ENCODE results near the gene CDH26. TPM values are rescaled to one million over a fixed set of nuclear protein-coding genes. Genes with fewer than 3 reads are reported as not detected.

Gene CDH26
- polyA plus RNA-seq, 1 experiment = 0.18 TPM

GRCh38 chr20:60057123-60057865 is 99.1 kb downstream of the CDH26 start:
- no peaks in the 10 kb centered on the region for H3K36me3 ChIP-seq (ENCODE audit: control insufficient read depth, insufficient read depth, low read length)
- H3K27me3 ChIP-seq (ENCODE audit: control insufficient read depth, insufficient read depth, low read length) = no peaks in the 10 kb centered on the region
- H3K4me3 ChIP-seq (ENCODE audit: low read depth, low read length) = no peak overlapping the region
- POLR2A ChIA-PET = interaction anchor here (1.2 kb wide), 1 partner anchor 59 kb away, joined by 3 read pairs; no protein-coding TSS in a partner anchor
- DNase-seq (ENCODE audit: low read depth) = no peak
- peak; percentile 89 for TF ChIP-seq CTCF (IDR thresholded peaks at IDR 0.05; ENCODE audit: insufficient read depth, low read depth, low read length)
- CTCF ChIA-PET = interaction anchor here (0.6 to 5.5 kb wide), 27 partner anchors 10 to 1839 kb away, joined by 3 to 65 read pairs (median 5); no protein-coding TSS in a partner anchor

GRCh38 chr20:60057866-60058807 is 99.9 kb downstream of the CDH26 start:
- no peak overlapping the region for H3K4me3 ChIP-seq (ENCODE audit: low read depth, low read length)
- no peaks in the 10 kb centered on the region for H3K27me3 ChIP-seq (ENCODE audit: control insufficient read depth, insufficient read depth, low read length)
- CTCF ChIA-PET = interaction anchor here (0.6 to 5.5 kb wide), 24 partner anchors 10 to 1838 kb away, joined by 3 to 65 read pairs (median 6); no protein-coding TSS in a partner anchor
- no peaks in the 10 kb centered on the region for H3K36me3 ChIP-seq (ENCODE audit: control insufficient read depth, insufficient read depth, low read length)
- POLR2A ChIA-PET = interaction anchor here (1.2 kb wide), 1 partner anchor 59 kb away, joined by 3 read pairs; no protein-coding TSS in a partner anchor
- no peak for DNase-seq (ENCODE audit: low read depth)
- no peak for TF ChIP-seq CTCF (IDR thresholded peaks at IDR 0.05; ENCODE audit: insufficient read depth, low read depth, low read length)

- ChIA-PET POLR2A (no interaction called here), CTCF (interaction anchor here (1.2 to 5.5 kb wide), 9 partner anchors 12 to 205 kb away, joined by 3 to 65 read pairs (median 12); no protein-coding TSS in a partner anchor)
- no peak for DNase-seq (ENCODE audit: low read depth)
- TF ChIP-seq CTCF (IDR thresholded peaks at IDR 0.05; ENCODE audit: insufficient read depth, low read depth, low read length) = no peak
- Histone ChIP-seq H3K36me3 (ENCODE audit: control insufficient read depth, insufficient read depth, low read length) (no peaks in the 10 kb centered on the region), H3K4me3 (ENCODE audit: low read depth, low read length) (no peak overlapping the region), H3K27me3 (ENCODE audit: control insufficient read depth, insufficient read depth, low read length) (no peaks in the 10 kb centered on the region)
These were observed 100.7 kb downstream of the CDH26 start for GRCh38 chr20:60058879-60059278.

GRCh38 chr20:60060006-60060557 is 101.9 kb downstream of the CDH26 start:
- no peak for TF ChIP-seq CTCF (IDR thresholded peaks at IDR 0.05; ENCODE audit: insufficient read depth, low read depth, low read length)
- CTCF ChIA-PET = interaction anchor here (5.5 kb wide), 1 partner anchor 13 kb away, joined by 35 read pairs; no protein-coding TSS in a partner anchor
- Histone ChIP-seq H3K27me3 (ENCODE audit: control insufficient read depth, insufficient read depth, low read length) (no peaks in the 10 kb centered on the region), H3K36me3 (ENCODE audit: control insufficient read depth, insufficient read depth, low read length) (no peaks in the 10 kb centered on the region), H3K4me3 (ENCODE audit: low read depth, low read length) (no peak overlapping the region)
- POLR2A ChIA-PET = no interaction called here
- DNase-seq (ENCODE audit: low read depth) = no peak
